CD8-positive, alpha-beta memory T cell (primary cell): Measurements from ENCODE around the gene ORAI3. TPM values are rescaled to one million over a fixed set of nuclear protein-coding genes. Genes with fewer than 3 reads are reported as not detected.
"Not testable (repeated sequence)": the region's sequence is repeated elsewhere in the genome, so short reads cannot be mapped to it uniquely, and the experiment has no call there.

ENCODE experiments used
- CTCF ChIA-PET: fragments of 350-600 bp; sonication (Branson Sonifier 250); formaldehyde crosslinking; loops from one replicate; lab custom pipeline; 2021; ENCODE audit warnings: antibody characterized with exemption; lab: Charles Lee
- POLR2A ChIA-PET: fragments of 350-600 bp; sonication (Branson Sonifier 250); formaldehyde crosslinking; loops from one replicate; lab custom pipeline; 2021; ENCODE audit warnings: antibody characterized with exemption; lab: Charles Lee
- DNase-seq, 5 donors: peaks; one replicate each; pipeline versions ENCODE4 v3.0.0 to v3.0.0-alpha.2; 2020 to 2022; ENCODE audit warnings: mixed read lengths in 1 of 5
- H3K27ac ChIP-seq: one replicate; pipeline ENCODE4 v1.7.0; 2013; ENCODE audit warnings: low read depth, mild to moderate bottlenecking, low read length, moderate library complexity
- H3K27me3 ChIP-seq: 2 replicates; pipeline ENCODE4 v1.7.0; 2013; ENCODE audit warnings: low read length, mild to moderate bottlenecking; ENCODE audit not compliant: insufficient read depth, poor library complexity, severe bottlenecking
- H3K36me3 ChIP-seq: 2 replicates; pipeline ENCODE4 v1.7.0; 2013; ENCODE audit warnings: mild to moderate bottlenecking, low read length, moderate library complexity; ENCODE audit not compliant: insufficient read depth
- H3K4me1 ChIP-seq: 2 replicates; pipeline ENCODE4 v1.7.0; 2013; ENCODE audit warnings: mild to moderate bottlenecking, low read length, moderate library complexity; ENCODE audit not compliant: insufficient read depth
- H3K4me3 ChIP-seq: 2 replicates; pipeline ENCODE4 v1.7.0; 2013; ENCODE audit warnings: mild to moderate bottlenecking, low read length
- H3K9me3 ChIP-seq: 2 replicates; pipeline ENCODE4 v1.7.0; 2013; ENCODE audit warnings: mild to moderate bottlenecking, low read length
- H3K27ac Mint-ChIP-seq, 8 donors: one replicate each; pipeline ENCODE4 v1.8.0; 2020 to 2021; ENCODE audit warnings: mixed read lengths in 8 of 8, mild to moderate bottlenecking in 6 of 8, inconsistent platforms in 3 of 8, moderate library complexity in 3 of 8
- H3K27me3 Mint-ChIP-seq, 2 donors: one replicate each; pipeline ENCODE4 v1.8.0; 2020 to 2021; ENCODE audit warnings: mixed read lengths in 2 of 2, mild to moderate bottlenecking in 1 of 2, moderate library complexity in 1 of 2
- H3K36me3 Mint-ChIP-seq, 3 donors: one replicate each; pipeline ENCODE4 v1.8.0; 2020 to 2021; ENCODE audit warnings: mixed read lengths in 3 of 3, inconsistent platforms in 1 of 3, mild to moderate bottlenecking in 1 of 3
- H3K4me1 Mint-ChIP-seq, 3 donors: one replicate each; pipeline ENCODE4 v1.8.0; 2020 to 2021; ENCODE audit warnings: mixed read lengths in 3 of 3, inconsistent platforms in 1 of 3, mild to moderate bottlenecking in 1 of 3
- H3K4me3 Mint-ChIP-seq, 7 donors: one replicate each; pipeline ENCODE4 v1.8.0; 2020 to 2021; ENCODE audit warnings: mixed read lengths in 7 of 7, mild to moderate bottlenecking in 6 of 7, moderate library complexity in 4 of 7, inconsistent platforms in 2 of 7
- H3K9me3 Mint-ChIP-seq, 5 donors: one replicate each; pipeline ENCODE4 v1.8.0; 2020 to 2022; ENCODE audit warnings: mixed read lengths in 5 of 5, mild to moderate bottlenecking in 3 of 5, moderate library complexity in 2 of 5, inconsistent platforms in 1 of 5
- polyA plus RNA-seq: library from polyadenylated mRNA; unstranded; fragments of 300-500 nt; fragmentation: Illumina TruSeq; gene quantifications from one replicate; pipeline ENCODE4 v1.2.3, GENCODE V29; 2021
- total RNA-seq, 2 experiments: library from RNA; stranded (reverse); gene quantifications; one replicate each; pipeline ENCODE4 v1.2.3, GENCODE V29; 2021

The ORAI3 gene
- total and polyA plus RNA-seq, 3 experiments from 2014 or later, result 8.5 to 25.8 (median 8.8) TPM

GRCh38 chr16:30930160-30930571, 18.7 kb upstream of the ORAI3 start:
- no peaks in the 10 kb centered on the region for H3K27me3 Mint-ChIP-seq
- H3K4me3 Mint-ChIP-seq, result no peak overlapping the region
- no peaks in the 10 kb centered on the region for H3K9me3 Mint-ChIP-seq
- Histone ChIP-seq H3K9me3 (no peaks in the 10 kb centered on the region), H3K4me3 (no peak overlapping the region), H3K4me1 (peaks cover 5% of the 10 kb centered on the region), H3K36me3 (peaks cover 4% of the 10 kb centered on the region), H3K27me3 (no peaks in the 10 kb centered on the region), H3K27ac (no peak overlapping the region)
- no peak overlapping the region for H3K27ac Mint-ChIP-seq
- CTCF ChIA-PET, result no interaction called here
- H3K4me1 Mint-ChIP-seq, result peaks cover 10 to 20% (median 15%) of the 10 kb centered on the region in 3 donors
- no peak for DNase-seq
- H3K36me3 Mint-ChIP-seq, result peaks cover 0 to 30% (median 6%) of the 10 kb centered on the region in 3 donors
- POLR2A ChIA-PET, result no interaction called here

GRCh38 chr16:30931068-30931650, 17.7 kb upstream of the ORAI3 start:
- peaks cover 4% of the 10 kb centered on the region for H3K36me3 ChIP-seq
- no peaks in the 10 kb centered on the region for H3K27me3 ChIP-seq
- Mint-ChIP-seq H3K9me3 (no peaks in the 10 kb centered on the region), H3K4me3 (peak overlapping the region in 1 of 7 donors; percentile 67), H3K36me3 (peaks cover 0 to 32% (median 6%) of the 10 kb centered on the region in 3 donors), H3K27me3 (no peaks in the 10 kb centered on the region), H3K4me1 (peaks cover 10 to 24% (median 10%) of the 10 kb centered on the region in 3 donors), H3K27ac (no peak overlapping the region)
- peaks cover 5% of the 10 kb centered on the region for H3K4me1 ChIP-seq
- H3K27ac ChIP-seq, result no peak overlapping the region
- ChIA-PET CTCF (no interaction called here), POLR2A (no interaction called here)
- no peak for DNase-seq
- H3K9me3 ChIP-seq, result no peaks in the 10 kb centered on the region
- no peak overlapping the region for H3K4me3 ChIP-seq

GRCh38 chr16:30934827-30935557, 13.9 kb upstream of the ORAI3 start:
- peak in 1 of 5 donors; percentile 23 for DNase-seq
- no peaks in the 10 kb centered on the region for H3K9me3 ChIP-seq
- Mint-ChIP-seq H3K27ac (peak overlapping the region in 5 of 8 donors; percentile 15 to 79 (median 24)), H3K4me3 (no peak overlapping the region), H3K4me1 (peaks cover 12 to 23% (median 12%) of the 10 kb centered on the region in 3 donors), H3K36me3 (peaks cover 0 to 33% (median 8%) of the 10 kb centered on the region in 3 donors), H3K27me3 (no peaks in the 10 kb centered on the region), H3K9me3 (no peaks in the 10 kb centered on the region)
- H3K27me3 ChIP-seq, result no peaks in the 10 kb centered on the region
- peaks cover 5% of the 10 kb centered on the region for H3K4me1 ChIP-seq
- POLR2A ChIA-PET, result interaction anchor here (0.6 kb wide), 1 partner anchor 183 kb away, joined by 3 read pairs; the partner anchor contains the start of gene KAT8
- no peak overlapping the region for H3K4me3 ChIP-seq
- H3K27ac ChIP-seq, result no peak overlapping the region
- CTCF ChIA-PET, result interaction anchor here (1.0 to 2.1 kb wide), 5 partner anchors 8 to 91 kb away, joined by 3 to 6 read pairs (median 4); no protein-coding TSS in a partner anchor
- H3K36me3 ChIP-seq, result peaks cover 4% of the 10 kb centered on the region

- ChIA-PET CTCF (no interaction called here), POLR2A (no interaction called here)
- peaks cover 15 to 37% (median 17%) of the 10 kb centered on the region in 3 donors for H3K4me1 Mint-ChIP-seq
- H3K36me3 Mint-ChIP-seq, result peaks cover 0 to 16% (median 3%) of the 10 kb centered on the region in 3 donors
- no peak overlapping the region for H3K4me3 ChIP-seq
- H3K4me3 Mint-ChIP-seq, result no peak overlapping the region
- no peak for DNase-seq
- H3K36me3 ChIP-seq, result no peaks in the 10 kb centered on the region
- H3K27me3 ChIP-seq, result no peaks in the 10 kb centered on the region
- H3K27ac Mint-ChIP-seq, result peak overlapping the region in 4 of 8 donors; percentile 25 to 92 (median 63)
- no peaks in the 10 kb centered on the region for H3K27me3 Mint-ChIP-seq
- H3K9me3 ChIP-seq, result no peaks in the 10 kb centered on the region
- no peak overlapping the region for H3K27ac ChIP-seq
- no peaks in the 10 kb centered on the region for H3K9me3 Mint-ChIP-seq
- H3K4me1 ChIP-seq, result peaks cover 12% of the 10 kb centered on the region
Measured at GRCh38 chr16:30937692-30938091, 11.2 kb upstream of the ORAI3 start.

- not testable (repeated sequence) for H3K4me3 Mint-ChIP-seq, DNase-seq, H3K27me3 Mint-ChIP-seq, H3K36me3 ChIP-seq, H3K9me3 Mint-ChIP-seq, H3K4me3 ChIP-seq, H3K9me3 ChIP-seq, H3K27ac ChIP-seq, H3K27me3 ChIP-seq
- peaks cover 12% of the 10 kb centered on the region for H3K4me1 ChIP-seq
- peaks cover 0 to 21% (median 5%) of the 10 kb centered on the region in 3 donors for H3K36me3 Mint-ChIP-seq
- ChIA-PET POLR2A (interaction anchor here (0.7 kb wide), 1 partner anchor 173 kb away, joined by 5 read pairs; no protein-coding TSS in a partner anchor), CTCF (interaction anchor here (1.1 to 6.9 kb wide), 3 partner anchors 15 to 95 kb away, joined by 5 to 50 read pairs (median 16); no protein-coding TSS in a partner anchor)
- peak overlapping the region in 1 of 8 donors; percentile 88 for H3K27ac Mint-ChIP-seq
- H3K4me1 Mint-ChIP-seq, result peaks cover 19 to 38% (median 20%) of the 10 kb centered on the region in 3 donors
Measured at GRCh38 chr16:30939571-30939970, 9.3 kb upstream of the ORAI3 start.

GRCh38 chr16:30941600-30942425, 7.1 kb upstream of the ORAI3 start:
- H3K9me3 ChIP-seq, result no peaks in the 10 kb centered on the region
- H3K27me3 ChIP-seq, result no peaks in the 10 kb centered on the region
- CTCF ChIA-PET, result interaction anchor here (0.6 to 6.9 kb wide), 16 partner anchors 8 to 231 kb away, joined by 3 to 50 read pairs (median 5); no protein-coding TSS in a partner anchor
- Mint-ChIP-seq H3K4me1 (peaks cover 10 to 24% (median 14%) of the 10 kb centered on the region in 3 donors), H3K4me3 (peak overlapping the region in 4 of 7 donors; percentile 34 to 84 (median 51)), H3K36me3 (peaks cover 0 to 18% (median 4%) of the 10 kb centered on the region in 3 donors), H3K27me3 (no peaks in the 10 kb centered on the region), H3K27ac (peak overlapping the region in 4 of 8 donors; percentile 50 to 84 (median 59)), H3K9me3 (no peaks in the 10 kb centered on the region)
- H3K36me3 ChIP-seq, result no peaks in the 10 kb centered on the region
- no peak overlapping the region for H3K4me3 ChIP-seq
- H3K4me1 ChIP-seq, result peaks cover 7% of the 10 kb centered on the region
- POLR2A ChIA-PET, result interaction anchor here (0.8 kb wide), 1 partner anchor 8 kb away, joined by 3 read pairs; no protein-coding TSS in a partner anchor
- peak; percentile 53 to 74 (median 55) for DNase-seq
- H3K27ac ChIP-seq, result no peak overlapping the region

- ChIA-PET CTCF (interaction anchor here (0.9 to 6.9 kb wide), 13 partner anchors 8 to 231 kb away, joined by 3 to 50 read pairs (median 5); no protein-coding TSS in a partner anchor), POLR2A (interaction anchor here (0.8 kb wide), 1 partner anchor 8 kb away, joined by 3 read pairs; no protein-coding TSS in a partner anchor)
- H3K27me3 ChIP-seq, result no peaks in the 10 kb centered on the region
- H3K36me3 Mint-ChIP-seq, result peaks cover 0 to 18% (median 4%) of the 10 kb centered on the region in 3 donors
- H3K9me3 Mint-ChIP-seq, result no peaks in the 10 kb centered on the region
- peaks cover 10 to 21% (median 14%) of the 10 kb centered on the region in 3 donors for H3K4me1 Mint-ChIP-seq
- H3K36me3 ChIP-seq, result no peaks in the 10 kb centered on the region
- H3K4me3 ChIP-seq, result no peak overlapping the region
- peak overlapping the region in 5 of 8 donors; percentile 34 to 93 (median 57) for H3K27ac Mint-ChIP-seq
- H3K27me3 Mint-ChIP-seq, result no peaks in the 10 kb centered on the region
- H3K4me1 ChIP-seq, result peaks cover 7% of the 10 kb centered on the region
- no peaks in the 10 kb centered on the region for H3K9me3 ChIP-seq
- peak overlapping the region in 1 of 7 donors; percentile 52 for H3K4me3 Mint-ChIP-seq
- no peak overlapping the region for H3K27ac ChIP-seq
- no peak for DNase-seq
Measured at GRCh38 chr16:30942426-30942806, 6.5 kb upstream of the ORAI3 start.
